ENCODE data around the gene TEX2. TPM values are rescaled to one million over a fixed set of nuclear protein-coding genes. Genes with fewer than 3 reads are reported as not detected.

TEX2 gene
- polyA plus RNA-seq, 3 donors, result 6.5 to 8.7 (median 7.8) TPM

DNA sequence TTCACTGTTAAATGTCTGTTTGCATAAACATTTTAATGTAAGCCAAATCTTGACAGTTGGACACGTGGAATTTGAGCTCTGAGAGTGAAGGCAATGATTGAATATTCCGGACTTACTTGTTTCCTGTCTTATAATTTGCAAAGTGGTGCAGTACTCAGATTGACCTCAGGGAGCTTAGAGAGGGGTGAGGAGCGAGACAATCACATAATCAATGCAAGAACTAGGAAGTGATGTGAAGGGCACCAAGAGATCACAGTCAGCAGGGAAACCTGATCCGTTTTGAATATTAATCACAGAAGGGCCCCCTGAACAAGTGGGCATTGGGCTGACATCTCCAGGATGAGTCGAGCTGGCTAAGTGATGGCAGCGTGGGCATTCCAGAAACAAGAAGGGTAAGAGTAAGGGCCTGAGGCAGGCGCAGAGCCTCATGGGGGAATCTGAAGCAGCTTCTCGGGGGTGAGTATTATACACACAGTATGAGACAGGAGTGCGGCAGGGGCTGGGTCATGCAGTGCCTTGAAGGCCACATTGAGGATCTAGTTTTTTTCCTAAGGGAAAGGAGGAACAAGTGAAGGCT, 26.1 kb downstream of the TEX2 start:
- H4K20me1 ChIP-seq (ENCODE audit: insufficient read depth, low read length), result peaks cover 6% of the 10 kb centered on the region
- WGBS (ENCODE audit: insufficient coverage), result 91% methylated on average over 9 of the region's 9 CpGs
- H3K27me3 ChIP-seq (ENCODE audit: control insufficient read depth in 2 of 2, insufficient read depth in 2 of 2, low read length in 2 of 2), result no peaks in the 10 kb centered on the region
- no peak overlapping the region for H3K4me2 ChIP-seq (replicated peaks; ENCODE audit: extremely low read depth, low read length, poor library complexity, severe bottlenecking)
- no peak overlapping the region for H2AFZ ChIP-seq (ENCODE audit: insufficient read depth, low read depth, low read length, poor library complexity, severe bottlenecking)
- H3K4me3 Mint-ChIP-seq, result no peak overlapping the region
- peaks cover 0 to 5% of the 10 kb centered on the region in 2 donors for H3K36me3 ChIP-seq (replicated peaks in 1 of 2; ENCODE audit: control insufficient read depth in 1 of 2, insufficient read depth in 2 of 2, low read length in 2 of 2)
- TF ChIP-seq, protein P1, sequence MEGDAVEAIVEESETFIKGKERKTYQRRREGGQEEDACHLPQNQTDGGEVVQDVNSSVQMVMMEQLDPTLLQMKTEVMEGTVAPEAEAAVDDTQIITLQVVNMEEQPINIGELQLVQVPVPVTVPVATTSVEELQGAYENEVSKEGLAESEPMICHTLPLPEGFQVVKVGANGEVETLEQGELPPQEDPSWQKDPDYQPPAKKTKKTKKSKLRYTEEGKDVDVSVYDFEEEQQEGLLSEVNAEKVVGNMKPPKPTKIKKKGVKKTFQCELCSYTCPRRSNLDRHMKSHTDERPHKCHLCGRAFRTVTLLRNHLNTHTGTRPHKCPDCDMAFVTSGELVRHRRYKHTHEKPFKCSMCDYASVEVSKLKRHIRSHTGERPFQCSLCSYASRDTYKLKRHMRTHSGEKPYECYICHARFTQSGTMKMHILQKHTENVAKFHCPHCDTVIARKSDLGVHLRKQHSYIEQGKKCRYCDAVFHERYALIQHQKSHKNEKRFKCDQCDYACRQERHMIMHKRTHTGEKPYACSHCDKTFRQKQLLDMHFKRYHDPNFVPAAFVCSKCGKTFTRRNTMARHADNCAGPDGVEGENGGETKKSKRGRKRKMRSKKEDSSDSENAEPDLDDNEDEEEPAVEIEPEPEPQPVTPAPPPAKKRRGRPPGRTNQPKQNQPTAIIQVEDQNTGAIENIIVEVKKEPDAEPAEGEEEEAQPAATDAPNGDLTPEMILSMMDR (IDR thresholded peaks at IDR 0.05), result peak; percentile 39
- no peak overlapping the region for H3K4me3 ChIP-seq (replicated peaks in 1 of 3; ENCODE audit: low read depth in 2 of 3, low read length in 3 of 3)
- intact Hi-C loops (cut with micrococcal nuclease), result no loop called here
- peak overlapping the region in 3 of 7 donors; percentile 11 to 12 (median 12) for H3K27ac Mint-ChIP-seq
- DNase-seq, result no peak
- peaks cover 3 to 12% of the 10 kb centered on the region in 2 donors for H3K4me1 ChIP-seq (ENCODE audit: control insufficient read depth in 1 of 2, insufficient read depth in 2 of 2, low read length in 2 of 2)
- no peaks in the 10 kb centered on the region for H3K9me3 ChIP-seq (replicated peaks in 1 of 2; ENCODE audit: control insufficient read depth in 1 of 2, insufficient read depth in 1 of 2, low read length in 2 of 2)
- no peaks in the 10 kb centered on the region for H3K27me3 Mint-ChIP-seq (ENCODE audit: low read depth in 3 of 3)
- no peaks in the 10 kb centered on the region for H3K9me3 Mint-ChIP-seq
- no peak overlapping the region for H3K9ac ChIP-seq (ENCODE audit: insufficient read depth, low read length, poor library complexity, severe bottlenecking)
- peaks cover 100% of the 10 kb centered on the region for H3K79me2 ChIP-seq (ENCODE audit: insufficient read depth, low read length)
- H3K4me1 Mint-ChIP-seq, result peaks cover 19% of the 10 kb centered on the region
- H3K27ac ChIP-seq (ENCODE audit: low read depth in 1 of 2, low read length in 2 of 2), result no peak overlapping the region
- peaks cover 14 to 19% of the 10 kb centered on the region in 2 donors for H3K36me3 Mint-ChIP-seq

GRCh38 chr17:64234961-64235360, 28.1 kb downstream of the TEX2 start:
- TF ChIP-seq, protein P1 (IDR thresholded peaks at IDR 0.05), result no peak
- peak overlapping the region in 3 of 7 donors; percentile 15 to 50 (median 15) for H3K27ac Mint-ChIP-seq
- Histone ChIP-seq H3K4me3 (replicated peaks in 1 of 3; ENCODE audit: low read depth in 2 of 3, low read length in 3 of 3) (no peak overlapping the region), H3K27me3 (ENCODE audit: control insufficient read depth in 2 of 2, insufficient read depth in 2 of 2, low read length in 2 of 2) (no peaks in the 10 kb centered on the region), H3K4me2 (replicated peaks; ENCODE audit: extremely low read depth, low read length, poor library complexity, severe bottlenecking) (no peak overlapping the region), H4K20me1 (ENCODE audit: insufficient read depth, low read length) (peaks cover 4% of the 10 kb centered on the region), H2AFZ (ENCODE audit: insufficient read depth, low read depth, low read length, poor library complexity, severe bottlenecking) (no peak overlapping the region), H3K9ac (ENCODE audit: insufficient read depth, low read length, poor library complexity, severe bottlenecking) (no peak overlapping the region), H3K27ac (ENCODE audit: low read depth in 1 of 2, low read length in 2 of 2) (no peak overlapping the region), H3K36me3 (replicated peaks in 1 of 2; ENCODE audit: control insufficient read depth in 1 of 2, insufficient read depth in 2 of 2, low read length in 2 of 2) (peaks cover 0 to 5% of the 10 kb centered on the region in 2 donors), H3K79me2 (ENCODE audit: insufficient read depth, low read length) (peaks cover 100% of the 10 kb centered on the region), H3K4me1 (ENCODE audit: control insufficient read depth in 1 of 2, insufficient read depth in 2 of 2, low read length in 2 of 2) (no peaks in the 10 kb centered on the region), H3K9me3 (replicated peaks in 1 of 2; ENCODE audit: control insufficient read depth in 1 of 2, insufficient read depth in 1 of 2, low read length in 2 of 2) (no peaks in the 10 kb centered on the region)
- no peak overlapping the region for H3K4me3 Mint-ChIP-seq
- H3K4me1 Mint-ChIP-seq, result peaks cover 7% of the 10 kb centered on the region
- DNase-seq, result no peak
- no peaks in the 10 kb centered on the region for H3K9me3 Mint-ChIP-seq
- peaks cover 17 to 19% of the 10 kb centered on the region in 2 donors for H3K36me3 Mint-ChIP-seq
- 98% methylated on average over 6 of the region's 6 CpGs for WGBS (ENCODE audit: insufficient coverage)
- intact Hi-C loops (cut with micrococcal nuclease), result no loop called here
- H3K27me3 Mint-ChIP-seq (ENCODE audit: low read depth in 3 of 3), result no peaks in the 10 kb centered on the region

Data from CD14-positive monocyte (primary cell).